HG03457 (cell line): ENCODE data around the gene RORB.

Experiments used
- ATAC-seq: cut with Tn5 transposase; IDR thresholded peaks from one replicate; pipeline ENCODE4 v1.9.1; 2021; ENCODE audit warnings: moderate number of reproducible peaks; ENCODE audit not compliant: unreplicated experiment

The RORB gene

GRCh38 chr9:74697535-74697934 lies 200.4 kb downstream of the RORB start:
- no peak for ATAC-seq

GRCh38 chr9:74711341-74711740 lies 214.2 kb downstream of the RORB start:
- ATAC-seq = no peak

GRCh38 chr9:74718709-74719108 lies 221.6 kb downstream of the RORB start:
- no peak for ATAC-seq

- no peak for ATAC-seq
These were observed 222.2 kb downstream of the RORB start for GRCh38 chr9:74719306-74719705.

GRCh38 chr9:74721696-74722660 lies 224.8 kb downstream of the RORB start:
- no peak for ATAC-seq

GRCh38 chr9:74724317-74724716 lies 227.2 kb downstream of the RORB start:
- no peak for ATAC-seq

- no peak for ATAC-seq
These were observed 229.4 kb downstream of the RORB start for GRCh38 chr9:74726581-74726980.

GRCh38 chr9:74728176-74728575 lies 231.0 kb downstream of the RORB start:
- no peak for ATAC-seq

GRCh38 chr9:74729136-74729695 lies 232.1 kb downstream of the RORB start:
- ATAC-seq = no peak

- ATAC-seq = no peak
These were observed 238.6 kb downstream of the RORB start for GRCh38 chr9:74735761-74736160.

- ATAC-seq = no peak
These were observed 239.5 kb downstream of the RORB start for GRCh38 chr9:74736646-74737045.

- no peak for ATAC-seq
These were observed 245.2 kb downstream of the RORB start for GRCh38 chr9:74742191-74742790.
